ENCODE measurements around the gene NOX1. TPM values are rescaled to one million over a fixed set of nuclear protein-coding genes. Genes with fewer than 3 reads are reported as not detected.

Gene NOX1
- polyA plus RNA-seq, 1 of the 3 experiments (the other 2 are of a cell fraction): not detected

DNA sequence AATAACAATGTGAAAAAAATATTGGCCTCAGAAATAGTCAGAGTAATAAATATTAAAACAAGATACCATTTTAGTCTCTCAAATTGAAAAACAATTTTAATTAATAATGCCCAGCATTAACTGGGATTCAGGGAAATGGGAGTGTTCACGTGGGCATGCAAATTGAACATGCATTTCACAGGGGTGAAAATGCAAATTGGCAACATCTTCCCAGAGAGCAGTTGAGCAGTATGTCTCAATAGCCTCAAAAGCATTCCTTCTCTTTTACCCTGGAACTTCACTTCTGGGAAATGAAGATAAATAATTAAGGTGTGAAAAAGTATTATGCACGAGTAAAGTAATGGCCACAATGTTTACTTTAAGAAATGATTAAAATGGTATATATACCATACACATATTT lies 21.3 kb downstream of the NOX1 start:
- Histone ChIP-seq H3K79me2 (ENCODE audit: insufficient read depth) (no peaks in the 10 kb centered on the region), H4K20me1 (ENCODE audit: insufficient read depth) (no peaks in the 10 kb centered on the region), H2AFZ (ENCODE audit: low read depth) (no peak overlapping the region), H3K27ac (ENCODE audit: low read depth in 2 of 2, low read length in 1 of 2) (no peak overlapping the region), H3K9me2 (no peaks in the 10 kb centered on the region), H3K4me3 (ENCODE audit: low read depth in 2 of 2, low read length in 1 of 2) (no peak overlapping the region), H3K36me3 (replicated peaks in 1 of 2; ENCODE audit: control insufficient read depth in 1 of 2, insufficient read depth in 2 of 2, low read length in 1 of 2) (no peaks in the 10 kb centered on the region), H3K9ac (no peak overlapping the region), H3F3A (replicated peaks; ENCODE audit: insufficient read depth) (no peaks in the 10 kb centered on the region), H3K27me3 (ENCODE audit: insufficient read depth) (no peaks in the 10 kb centered on the region; the same call in 1 of the 2 replicates), H3K9me3 (no peaks in the 10 kb centered on the region), H3K4me2 (no peak overlapping the region), H3K4me1 (ENCODE audit: control insufficient read depth in 1 of 2, insufficient read depth in 2 of 2, low read depth in 1 of 2, low read length in 1 of 2) (no peaks in the 10 kb centered on the region)
- ChIA-PET CTCF (no interaction called here), POLR2A (no interaction called here)
- DNase-seq: no peak
- 35% methylated on average over 2 of the region's 2 CpGs for WGBS (ENCODE audit: low lambda C conversion rate)
- TF ChIP-seq TAF1 (IDR thresholded peaks at IDR 0.05; ENCODE audit: borderline replicate concordance, low read depth, low read length) (no peak), GABPA (IDR thresholded peaks at IDR 0.05; ENCODE audit: low read depth) (no peak), NRF1 (IDR thresholded peaks at IDR 0.05; ENCODE audit: low read depth, low read length) (no peak), SMC3 (IDR thresholded peaks at IDR 0.05; ENCODE audit: low read depth, low read length) (no peak), ELF1 (IDR thresholded peaks at IDR 0.05) (no peak), CHD2 (IDR thresholded peaks at IDR 0.05; ENCODE audit: low read length, partially characterized antibody) (no peak), EP300 (IDR thresholded peaks at IDR 0.05; ENCODE audit: borderline replicate concordance in 1 of 2, low read depth in 1 of 2, low read length in 1 of 2) (no peak)
- TF ChIP-seq, protein P1, sequence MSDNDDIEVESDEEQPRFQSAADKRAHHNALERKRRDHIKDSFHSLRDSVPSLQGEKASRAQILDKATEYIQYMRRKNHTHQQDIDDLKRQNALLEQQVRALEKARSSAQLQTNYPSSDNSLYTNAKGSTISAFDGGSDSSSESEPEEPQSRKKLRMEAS (IDR thresholded peaks at IDR 0.05; ENCODE audit: low read depth): no peak

DNA sequence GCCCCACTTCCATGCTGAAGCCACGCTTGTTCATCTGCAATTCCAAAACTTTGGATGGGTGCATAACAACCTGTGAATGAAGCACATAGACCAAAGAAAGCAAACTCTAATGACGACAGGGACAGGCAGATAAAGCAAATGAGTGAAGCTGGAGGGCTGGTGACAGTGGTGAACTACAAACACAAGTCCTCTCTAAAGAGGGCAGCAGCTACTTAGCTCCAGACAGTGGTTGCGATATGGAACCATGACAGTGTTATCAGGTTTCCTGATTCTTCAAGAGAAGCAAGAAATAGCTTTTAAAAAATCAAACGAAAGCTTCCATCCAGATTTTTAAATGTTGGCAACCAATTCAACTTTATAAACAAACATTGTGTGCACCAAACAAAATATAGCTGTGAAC lies 23.8 kb downstream of the NOX1 start:
- WGBS (ENCODE audit: low lambda C conversion rate): 48% methylated on average over 4 of the region's 4 CpGs
- TF ChIP-seq, protein P2, sequence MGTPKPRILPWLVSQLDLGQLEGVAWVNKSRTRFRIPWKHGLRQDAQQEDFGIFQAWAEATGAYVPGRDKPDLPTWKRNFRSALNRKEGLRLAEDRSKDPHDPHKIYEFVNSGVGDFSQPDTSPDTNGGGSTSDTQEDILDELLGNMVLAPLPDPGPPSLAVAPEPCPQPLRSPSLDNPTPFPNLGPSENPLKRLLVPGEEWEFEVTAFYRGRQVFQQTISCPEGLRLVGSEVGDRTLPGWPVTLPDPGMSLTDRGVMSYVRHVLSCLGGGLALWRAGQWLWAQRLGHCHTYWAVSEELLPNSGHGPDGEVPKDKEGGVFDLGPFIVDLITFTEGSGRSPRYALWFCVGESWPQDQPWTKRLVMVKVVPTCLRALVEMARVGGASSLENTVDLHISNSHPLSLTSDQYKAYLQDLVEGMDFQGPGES (IDR thresholded peaks at IDR 0.05; ENCODE audit: low read depth, low read length): no peak
- TF ChIP-seq EP300 (IDR thresholded peaks at IDR 0.05; ENCODE audit: borderline replicate concordance in 1 of 2, low read depth in 1 of 2, low read length in 1 of 2) (no peak), JUND (IDR thresholded peaks at IDR 0.05) (no peak), FOXJ3 (CRISPR knock-in tag; IDR thresholded peaks at IDR 0.05) (no peak), RCOR1 (IDR thresholded peaks at IDR 0.05; ENCODE audit: low read length) (no peak), SIN3A (IDR thresholded peaks at IDR 0.05; ENCODE audit: borderline replicate concordance, low read depth, low read length) (no peak), MEF2A (IDR thresholded peaks at IDR 0.05; ENCODE audit: borderline replicate concordance, low read depth) (no peak), POLR2AphosphoS5 (IDR thresholded peaks at IDR 0.05; ENCODE audit: low read depth, low read length) (no peak), FOSL2 (IDR thresholded peaks at IDR 0.05; ENCODE audit: borderline replicate concordance, low read depth) (no peak), GABPA (IDR thresholded peaks at IDR 0.05; ENCODE audit: low read depth) (no peak), SMC3 (IDR thresholded peaks at IDR 0.05; ENCODE audit: low read depth, low read length) (no peak), GATA2 (CRISPR knock-in tag; IDR thresholded peaks at IDR 0.05) (no peak), RAD21 (IDR thresholded peaks at IDR 0.05; ENCODE audit: low read length) (no peak)
- TF ChIP-seq, protein P3, sequence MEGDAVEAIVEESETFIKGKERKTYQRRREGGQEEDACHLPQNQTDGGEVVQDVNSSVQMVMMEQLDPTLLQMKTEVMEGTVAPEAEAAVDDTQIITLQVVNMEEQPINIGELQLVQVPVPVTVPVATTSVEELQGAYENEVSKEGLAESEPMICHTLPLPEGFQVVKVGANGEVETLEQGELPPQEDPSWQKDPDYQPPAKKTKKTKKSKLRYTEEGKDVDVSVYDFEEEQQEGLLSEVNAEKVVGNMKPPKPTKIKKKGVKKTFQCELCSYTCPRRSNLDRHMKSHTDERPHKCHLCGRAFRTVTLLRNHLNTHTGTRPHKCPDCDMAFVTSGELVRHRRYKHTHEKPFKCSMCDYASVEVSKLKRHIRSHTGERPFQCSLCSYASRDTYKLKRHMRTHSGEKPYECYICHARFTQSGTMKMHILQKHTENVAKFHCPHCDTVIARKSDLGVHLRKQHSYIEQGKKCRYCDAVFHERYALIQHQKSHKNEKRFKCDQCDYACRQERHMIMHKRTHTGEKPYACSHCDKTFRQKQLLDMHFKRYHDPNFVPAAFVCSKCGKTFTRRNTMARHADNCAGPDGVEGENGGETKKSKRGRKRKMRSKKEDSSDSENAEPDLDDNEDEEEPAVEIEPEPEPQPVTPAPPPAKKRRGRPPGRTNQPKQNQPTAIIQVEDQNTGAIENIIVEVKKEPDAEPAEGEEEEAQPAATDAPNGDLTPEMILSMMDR (IDR thresholded peaks at IDR 0.05): no peak
- TF ChIP-seq, protein P4, sequence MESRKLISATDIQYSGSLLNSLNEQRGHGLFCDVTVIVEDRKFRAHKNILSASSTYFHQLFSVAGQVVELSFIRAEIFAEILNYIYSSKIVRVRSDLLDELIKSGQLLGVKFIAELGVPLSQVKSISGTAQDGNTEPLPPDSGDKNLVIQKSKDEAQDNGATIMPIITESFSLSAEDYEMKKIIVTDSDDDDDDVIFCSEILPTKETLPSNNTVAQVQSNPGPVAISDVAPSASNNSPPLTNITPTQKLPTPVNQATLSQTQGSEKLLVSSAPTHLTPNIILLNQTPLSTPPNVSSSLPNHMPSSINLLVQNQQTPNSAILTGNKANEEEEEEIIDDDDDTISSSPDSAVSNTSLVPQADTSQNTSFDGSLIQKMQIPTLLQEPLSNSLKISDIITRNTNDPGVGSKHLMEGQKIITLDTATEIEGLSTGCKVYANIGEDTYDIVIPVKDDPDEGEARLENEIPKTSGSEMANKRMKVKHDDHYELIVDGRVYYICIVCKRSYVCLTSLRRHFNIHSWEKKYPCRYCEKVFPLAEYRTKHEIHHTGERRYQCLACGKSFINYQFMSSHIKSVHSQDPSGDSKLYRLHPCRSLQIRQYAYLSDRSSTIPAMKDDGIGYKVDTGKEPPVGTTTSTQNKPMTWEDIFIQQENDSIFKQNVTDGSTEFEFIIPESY (IDR thresholded peaks at IDR 0.05; ENCODE audit: borderline replicate concordance, low read depth): no peak
- TF ChIP-seq, protein P5, sequence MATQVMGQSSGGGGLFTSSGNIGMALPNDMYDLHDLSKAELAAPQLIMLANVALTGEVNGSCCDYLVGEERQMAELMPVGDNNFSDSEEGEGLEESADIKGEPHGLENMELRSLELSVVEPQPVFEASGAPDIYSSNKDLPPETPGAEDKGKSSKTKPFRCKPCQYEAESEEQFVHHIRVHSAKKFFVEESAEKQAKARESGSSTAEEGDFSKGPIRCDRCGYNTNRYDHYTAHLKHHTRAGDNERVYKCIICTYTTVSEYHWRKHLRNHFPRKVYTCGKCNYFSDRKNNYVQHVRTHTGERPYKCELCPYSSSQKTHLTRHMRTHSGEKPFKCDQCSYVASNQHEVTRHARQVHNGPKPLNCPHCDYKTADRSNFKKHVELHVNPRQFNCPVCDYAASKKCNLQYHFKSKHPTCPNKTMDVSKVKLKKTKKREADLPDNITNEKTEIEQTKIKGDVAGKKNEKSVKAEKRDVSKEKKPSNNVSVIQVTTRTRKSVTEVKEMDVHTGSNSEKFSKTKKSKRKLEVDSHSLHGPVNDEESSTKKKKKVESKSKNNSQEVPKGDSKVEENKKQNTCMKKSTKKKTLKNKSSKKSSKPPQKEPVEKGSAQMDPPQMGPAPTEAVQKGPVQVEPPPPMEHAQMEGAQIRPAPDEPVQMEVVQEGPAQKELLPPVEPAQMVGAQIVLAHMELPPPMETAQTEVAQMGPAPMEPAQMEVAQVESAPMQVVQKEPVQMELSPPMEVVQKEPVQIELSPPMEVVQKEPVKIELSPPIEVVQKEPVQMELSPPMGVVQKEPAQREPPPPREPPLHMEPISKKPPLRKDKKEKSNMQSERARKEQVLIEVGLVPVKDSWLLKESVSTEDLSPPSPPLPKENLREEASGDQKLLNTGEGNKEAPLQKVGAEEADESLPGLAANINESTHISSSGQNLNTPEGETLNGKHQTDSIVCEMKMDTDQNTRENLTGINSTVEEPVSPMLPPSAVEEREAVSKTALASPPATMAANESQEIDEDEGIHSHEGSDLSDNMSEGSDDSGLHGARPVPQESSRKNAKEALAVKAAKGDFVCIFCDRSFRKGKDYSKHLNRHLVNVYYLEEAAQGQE (IDR thresholded peaks at IDR 0.05; ENCODE audit: low read depth, low read length): no peak

More for the DNA sequence above, 23.8 kb downstream of the NOX1 start:
- DNase-seq: no peak
- Histone ChIP-seq H3K27me3 (ENCODE audit: insufficient read depth) (no peaks in the 10 kb centered on the region; the same call in 1 of the 2 replicates), H3K4me3 (ENCODE audit: low read depth in 2 of 2, low read length in 1 of 2) (no peak overlapping the region), H3K4me2 (no peak overlapping the region), H3K4me1 (ENCODE audit: control insufficient read depth in 1 of 2, insufficient read depth in 2 of 2, low read depth in 1 of 2, low read length in 1 of 2) (no peaks in the 10 kb centered on the region), H3K9me2 (no peaks in the 10 kb centered on the region), H3K9ac (no peak overlapping the region), H3K27ac (ENCODE audit: low read depth in 2 of 2, low read length in 1 of 2) (no peak overlapping the region), H3K9me3 (no peaks in the 10 kb centered on the region), H2AFZ (ENCODE audit: low read depth) (no peak overlapping the region), H3F3A (replicated peaks; ENCODE audit: insufficient read depth) (no peaks in the 10 kb centered on the region), H3K79me2 (ENCODE audit: insufficient read depth) (no peaks in the 10 kb centered on the region), H4K20me1 (ENCODE audit: insufficient read depth) (no peaks in the 10 kb centered on the region), H3K36me3 (replicated peaks in 1 of 2; ENCODE audit: control insufficient read depth in 1 of 2, insufficient read depth in 2 of 2, low read length in 1 of 2) (no peaks in the 10 kb centered on the region)
- POLR2A ChIA-PET: no interaction called here
- CTCF ChIA-PET: no interaction called here
